Activated T-cell treated with anti-CD3 and anti-CD28 coated beads, Interleukin-2, amount 50 U/mL, for 4 hours (primary cell): ENCODE results near the gene DLG2. TPM values are rescaled to one million over a fixed set of nuclear protein-coding genes. Genes with fewer than 3 reads are reported as not detected.

Experiments
- ATAC-seq, 2 donors: fragments of 200-7000 bp; cut with Tn5 transposase; one replicate each; pipeline ENCODE4 v1.10.0; 2021
- DNase-seq: peaks from one replicate; pipeline ENCODE4 v3.0.0-alpha.2; 2020
- H3K27me3 Mint-ChIP-seq: one replicate; pipeline ENCODE4 v1.8.0; 2021; ENCODE audit warnings: low read depth, mixed read lengths
- H3K36me3 Mint-ChIP-seq: one replicate; pipeline ENCODE4 v1.8.0; 2022; ENCODE audit warnings: mixed read lengths; ENCODE audit not compliant: insufficient read depth
- H3K4me1 Mint-ChIP-seq: one replicate; pipeline ENCODE4 v1.8.0; 2021; ENCODE audit warnings: low read depth, mixed read lengths
- H3K4me3 Mint-ChIP-seq: one replicate; pipeline ENCODE4 v1.8.0; 2021; ENCODE audit warnings: mild to moderate bottlenecking, moderate library complexity, mixed read lengths
- H3K9me3 Mint-ChIP-seq: one replicate; pipeline ENCODE4 v1.8.0; 2021; ENCODE audit warnings: mixed read lengths
- total RNA-seq, 3 donors: library from RNA; stranded (reverse); gene quantifications; one replicate each; pipeline ENCODE4 v1.2.1, GENCODE V29; 2021

DLG2 gene
- total RNA-seq, 3 donors from 2014 or later = 0.54 to 1.3 (median 0.58) TPM

- H3K9me3 Mint-ChIP-seq = peaks cover 4% of the 10 kb centered on the region
- no peaks in the 10 kb centered on the region for H3K27me3 Mint-ChIP-seq
- no peak for ATAC-seq
- H3K4me1 Mint-ChIP-seq = no peaks in the 10 kb centered on the region
- no peak overlapping the region for H3K4me3 Mint-ChIP-seq
- DNase-seq = no peak
- no peaks in the 10 kb centered on the region for H3K36me3 Mint-ChIP-seq
These were observed 1604.9 kb downstream of the DLG2 start for GRCh38 chr11:84022201-84022600.

GRCh38 chr11:84021291-84021690 lies 1605.9 kb downstream of the DLG2 start:
- no peak for DNase-seq
- no peak overlapping the region for H3K4me3 Mint-ChIP-seq
- ATAC-seq = no peak
- H3K9me3 Mint-ChIP-seq = peaks cover 4% of the 10 kb centered on the region
- no peaks in the 10 kb centered on the region for H3K27me3 Mint-ChIP-seq
- no peaks in the 10 kb centered on the region for H3K36me3 Mint-ChIP-seq
- H3K4me1 Mint-ChIP-seq = no peaks in the 10 kb centered on the region

GRCh38 chr11:84019571-84020194 lies 1607.5 kb downstream of the DLG2 start:
- no peaks in the 10 kb centered on the region for H3K36me3 Mint-ChIP-seq
- no peaks in the 10 kb centered on the region for H3K27me3 Mint-ChIP-seq
- no peak for DNase-seq
- H3K9me3 Mint-ChIP-seq = peaks cover 4% of the 10 kb centered on the region
- ATAC-seq = no peak
- no peak overlapping the region for H3K4me3 Mint-ChIP-seq
- no peaks in the 10 kb centered on the region for H3K4me1 Mint-ChIP-seq

GRCh38 chr11:84014539-84014938 lies 1612.6 kb downstream of the DLG2 start:
- Mint-ChIP-seq H3K9me3 (peaks cover 4% of the 10 kb centered on the region), H3K4me1 (no peaks in the 10 kb centered on the region), H3K4me3 (no peak overlapping the region), H3K27me3 (no peaks in the 10 kb centered on the region), H3K36me3 (no peaks in the 10 kb centered on the region)
- DNase-seq = no peak
- no peak for ATAC-seq

- Mint-ChIP-seq H3K9me3 (peaks cover 7% of the 10 kb centered on the region), H3K27me3 (no peaks in the 10 kb centered on the region), H3K4me3 (no peak overlapping the region), H3K4me1 (no peaks in the 10 kb centered on the region), H3K36me3 (no peaks in the 10 kb centered on the region)
- ATAC-seq (no peak), DNase-seq (no peak)
These were observed 1614.8 kb downstream of the DLG2 start for GRCh38 chr11:84012171-84012826.

GRCh38 chr11:84003181-84003580 lies 1624.0 kb downstream of the DLG2 start:
- no peaks in the 10 kb centered on the region for H3K4me1 Mint-ChIP-seq
- no peak for DNase-seq
- no peak for ATAC-seq
- peaks cover 57% of the 10 kb centered on the region for H3K9me3 Mint-ChIP-seq
- H3K4me3 Mint-ChIP-seq = no peak overlapping the region
- H3K36me3 Mint-ChIP-seq = no peaks in the 10 kb centered on the region
- no peaks in the 10 kb centered on the region for H3K27me3 Mint-ChIP-seq

- Mint-ChIP-seq H3K4me1 (no peaks in the 10 kb centered on the region), H3K4me3 (no peak overlapping the region), H3K9me3 (peaks cover 47% of the 10 kb centered on the region), H3K27me3 (no peaks in the 10 kb centered on the region), H3K36me3 (no peaks in the 10 kb centered on the region)
- no peak for ATAC-seq
- DNase-seq = no peak
These were observed 1628.2 kb downstream of the DLG2 start for GRCh38 chr11:83998921-83999320.

- Mint-ChIP-seq H3K4me3 (no peak overlapping the region), H3K36me3 (no peaks in the 10 kb centered on the region), H3K9me3 (peaks cover 8% of the 10 kb centered on the region), H3K27me3 (no peaks in the 10 kb centered on the region), H3K4me1 (no peaks in the 10 kb centered on the region)
- no peak for ATAC-seq
- no peak for DNase-seq
These were observed 1636.9 kb downstream of the DLG2 start for GRCh38 chr11:83990160-83990733.

GRCh38 chr11:83982825-83983224 lies 1644.3 kb downstream of the DLG2 start:
- peaks cover 6% of the 10 kb centered on the region for H3K9me3 Mint-ChIP-seq
- H3K4me3 Mint-ChIP-seq = no peak overlapping the region
- no peaks in the 10 kb centered on the region for H3K36me3 Mint-ChIP-seq
- no peaks in the 10 kb centered on the region for H3K4me1 Mint-ChIP-seq
- no peak for ATAC-seq
- H3K27me3 Mint-ChIP-seq = no peaks in the 10 kb centered on the region
- DNase-seq = no peak

- no peaks in the 10 kb centered on the region for H3K4me1 Mint-ChIP-seq
These were observed 1647.6 kb downstream of the DLG2 start for GRCh38 chr11:83979593-83979992.

GRCh38 chr11:83978942-83979341 lies 1648.2 kb downstream of the DLG2 start:
- DNase-seq (no peak), ATAC-seq (no peak)
- H3K4me3 Mint-ChIP-seq = no peak overlapping the region
- H3K36me3 Mint-ChIP-seq = no peaks in the 10 kb centered on the region
- no peaks in the 10 kb centered on the region for H3K4me1 Mint-ChIP-seq
- H3K27me3 Mint-ChIP-seq = no peaks in the 10 kb centered on the region
- H3K9me3 Mint-ChIP-seq = peaks cover 12% of the 10 kb centered on the region

More at GRCh38 chr11:83979593-83979992, 1647.6 kb downstream of the DLG2 start:
- H3K36me3 Mint-ChIP-seq = no peaks in the 10 kb centered on the region
- no peak overlapping the region for H3K4me3 Mint-ChIP-seq
- DNase-seq (no peak), ATAC-seq (no peak)
- peaks cover 13% of the 10 kb centered on the region for H3K9me3 Mint-ChIP-seq
- H3K27me3 Mint-ChIP-seq = no peaks in the 10 kb centered on the region

- ATAC-seq (no peak), DNase-seq (no peak)
- H3K9me3 Mint-ChIP-seq = peaks cover 9% of the 10 kb centered on the region
- H3K4me1 Mint-ChIP-seq = no peaks in the 10 kb centered on the region
- no peak overlapping the region for H3K4me3 Mint-ChIP-seq
- no peaks in the 10 kb centered on the region for H3K36me3 Mint-ChIP-seq
- H3K27me3 Mint-ChIP-seq = no peaks in the 10 kb centered on the region
These were observed 1651.1 kb downstream of the DLG2 start for GRCh38 chr11:83976086-83976485.

- Mint-ChIP-seq H3K9me3 (peaks cover 4% of the 10 kb centered on the region), H3K36me3 (no peaks in the 10 kb centered on the region), H3K27me3 (no peaks in the 10 kb centered on the region), H3K4me1 (no peaks in the 10 kb centered on the region), H3K4me3 (no peak overlapping the region)
- DNase-seq (no peak), ATAC-seq (no peak)
These were observed 1654.6 kb downstream of the DLG2 start for GRCh38 chr11:83972536-83972935.

GRCh38 chr11:83971063-83971462 lies 1656.1 kb downstream of the DLG2 start:
- Mint-ChIP-seq H3K36me3 (no peaks in the 10 kb centered on the region), H3K4me1 (no peaks in the 10 kb centered on the region), H3K4me3 (no peak overlapping the region), H3K9me3 (peaks cover under 1% of the 10 kb centered on the region), H3K27me3 (no peaks in the 10 kb centered on the region)
- no peak for DNase-seq
- ATAC-seq = no peak

- Mint-ChIP-seq H3K4me1 (no peaks in the 10 kb centered on the region), H3K27me3 (no peaks in the 10 kb centered on the region), H3K4me3 (no peak overlapping the region), H3K9me3 (no peaks in the 10 kb centered on the region), H3K36me3 (no peaks in the 10 kb centered on the region)
- DNase-seq = no peak
- ATAC-seq = no peak
These were observed 1657.0 kb downstream of the DLG2 start for GRCh38 chr11:83970061-83970671.
